ENCODE data around the gene SEC24D.

SEC24D gene

GRCh38 chr4:118746251-118746919, 89.5 kb downstream of the SEC24D start:
- no peak overlapping the region for H3K27ac Mint-ChIP-seq
- peaks cover 26% of the 10 kb centered on the region for H3K36me3 Mint-ChIP-seq (ENCODE audit: low read depth)
- no peaks in the 10 kb centered on the region for H3K9me3 Mint-ChIP-seq
- H3K27me3 Mint-ChIP-seq, result no peaks in the 10 kb centered on the region
- H3K4me1 Mint-ChIP-seq (ENCODE audit: low read depth), result no peaks in the 10 kb centered on the region
- H3K4me3 Mint-ChIP-seq, result no peak overlapping the region

- Mint-ChIP-seq H3K9me3 (no peaks in the 10 kb centered on the region), H3K27me3 (no peaks in the 10 kb centered on the region), H3K4me1 (ENCODE audit: low read depth) (no peaks in the 10 kb centered on the region), H3K36me3 (ENCODE audit: low read depth) (peaks cover 27% of the 10 kb centered on the region), H3K4me3 (no peak overlapping the region), H3K27ac (no peak overlapping the region)
Measured at GRCh38 chr4:118745357-118745756, 90.6 kb downstream of the SEC24D start.

DNA sequence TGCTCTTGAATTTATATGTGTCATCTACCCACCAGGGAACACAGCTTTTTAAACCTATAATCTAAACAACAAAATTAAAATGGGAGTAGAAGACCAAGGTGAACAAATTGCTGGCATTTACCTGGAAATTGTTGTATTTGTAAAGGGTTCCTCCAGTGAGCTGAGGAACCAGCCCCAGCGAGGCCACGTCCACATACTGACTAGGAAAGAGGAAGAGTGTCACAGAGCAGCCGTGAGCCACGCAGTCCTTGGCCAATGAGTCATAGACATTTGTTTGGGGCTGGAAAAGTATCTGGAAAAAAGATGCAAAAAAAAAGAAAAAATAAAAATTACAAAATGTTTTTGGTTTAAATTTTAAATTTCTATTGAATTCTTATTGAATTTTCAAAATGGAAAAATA, 92.1 kb downstream of the SEC24D start:
- Mint-ChIP-seq H3K4me1 (ENCODE audit: low read depth) (no peaks in the 10 kb centered on the region), H3K9me3 (no peaks in the 10 kb centered on the region), H3K36me3 (ENCODE audit: low read depth) (peaks cover 37% of the 10 kb centered on the region), H3K4me3 (no peak overlapping the region), H3K27ac (no peak overlapping the region), H3K27me3 (no peaks in the 10 kb centered on the region)

GRCh38 chr4:118742050-118742449, 93.9 kb downstream of the SEC24D start:
- peaks cover 51% of the 10 kb centered on the region for H3K36me3 Mint-ChIP-seq (ENCODE audit: low read depth)
- no peaks in the 10 kb centered on the region for H3K9me3 Mint-ChIP-seq
- no peak overlapping the region for H3K4me3 Mint-ChIP-seq
- no peak overlapping the region for H3K27ac Mint-ChIP-seq
- H3K4me1 Mint-ChIP-seq (ENCODE audit: low read depth), result no peaks in the 10 kb centered on the region
- no peaks in the 10 kb centered on the region for H3K27me3 Mint-ChIP-seq

- Mint-ChIP-seq H3K4me1 (ENCODE audit: low read depth) (no peaks in the 10 kb centered on the region), H3K36me3 (ENCODE audit: low read depth) (peaks cover 54% of the 10 kb centered on the region)
Measured at GRCh38 chr4:118741301-118741855, 94.5 kb downstream of the SEC24D start.

DNA sequence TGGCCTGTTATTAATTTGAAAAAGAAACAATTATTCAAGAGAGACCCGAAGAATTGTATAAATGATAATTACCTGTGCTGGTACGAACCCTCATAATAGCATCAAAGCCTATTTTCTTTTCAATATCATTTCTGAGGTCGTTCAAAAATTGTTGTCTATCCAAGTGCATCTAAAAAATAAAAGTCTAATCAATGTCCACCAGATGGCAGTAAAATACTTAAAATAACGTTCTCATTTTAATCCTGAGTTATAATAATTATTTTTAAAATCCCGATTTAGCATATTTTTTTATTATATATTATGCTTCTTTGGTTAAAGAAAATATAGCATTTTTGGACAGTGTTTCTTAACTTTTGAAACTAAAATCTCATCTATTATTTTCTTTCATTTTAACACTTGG, 95.1 kb downstream of the SEC24D start:
- no peaks in the 10 kb centered on the region for H3K9me3 Mint-ChIP-seq
- H3K27ac Mint-ChIP-seq, result no peak overlapping the region
- H3K36me3 Mint-ChIP-seq (ENCODE audit: low read depth), result peaks cover 54% of the 10 kb centered on the region
- no peaks in the 10 kb centered on the region for H3K27me3 Mint-ChIP-seq
- no peak overlapping the region for H3K4me3 Mint-ChIP-seq
- H3K4me1 Mint-ChIP-seq (ENCODE audit: low read depth), result no peaks in the 10 kb centered on the region

More at GRCh38 chr4:118741301-118741855, 94.5 kb downstream of the SEC24D start:
- no peaks in the 10 kb centered on the region for H3K27me3 Mint-ChIP-seq
- H3K4me3 Mint-ChIP-seq, result no peak overlapping the region
- H3K27ac Mint-ChIP-seq, result no peak overlapping the region
- no peaks in the 10 kb centered on the region for H3K9me3 Mint-ChIP-seq

- Mint-ChIP-seq H3K36me3 (ENCODE audit: low read depth) (peaks cover 52% of the 10 kb centered on the region), H3K4me1 (ENCODE audit: low read depth) (no peaks in the 10 kb centered on the region), H3K27ac (no peak overlapping the region), H3K27me3 (no peaks in the 10 kb centered on the region), H3K9me3 (no peaks in the 10 kb centered on the region), H3K4me3 (no peak overlapping the region)
Measured at GRCh38 chr4:118739022-118739713, 96.8 kb downstream of the SEC24D start.

- Mint-ChIP-seq H3K4me3 (no peak overlapping the region), H3K4me1 (ENCODE audit: low read depth) (no peaks in the 10 kb centered on the region), H3K27ac (no peak overlapping the region), H3K27me3 (no peaks in the 10 kb centered on the region), H3K36me3 (ENCODE audit: low read depth) (peaks cover 50% of the 10 kb centered on the region), H3K9me3 (no peaks in the 10 kb centered on the region)
Measured at GRCh38 chr4:118738090-118738489, 97.8 kb downstream of the SEC24D start.

- no peaks in the 10 kb centered on the region for H3K27me3 Mint-ChIP-seq
- peaks cover 50% of the 10 kb centered on the region for H3K36me3 Mint-ChIP-seq (ENCODE audit: low read depth)
- H3K4me3 Mint-ChIP-seq, result no peak overlapping the region
- H3K9me3 Mint-ChIP-seq, result no peaks in the 10 kb centered on the region
- H3K4me1 Mint-ChIP-seq (ENCODE audit: low read depth), result no peaks in the 10 kb centered on the region
- H3K27ac Mint-ChIP-seq, result no peak overlapping the region
Measured at GRCh38 chr4:118736900-118737299, 99.0 kb downstream of the SEC24D start.

- Mint-ChIP-seq H3K4me1 (ENCODE audit: low read depth) (peaks cover 8% of the 10 kb centered on the region), H3K4me3 (no peak overlapping the region), H3K36me3 (ENCODE audit: low read depth) (peaks cover 61% of the 10 kb centered on the region), H3K9me3 (no peaks in the 10 kb centered on the region), H3K27me3 (no peaks in the 10 kb centered on the region), H3K27ac (no peak overlapping the region)
Measured at GRCh38 chr4:118734491-118735205, 101.3 kb downstream of the SEC24D start.

- peaks cover 65% of the 10 kb centered on the region for H3K36me3 Mint-ChIP-seq (ENCODE audit: low read depth)
- peaks cover 10% of the 10 kb centered on the region for H3K4me1 Mint-ChIP-seq (ENCODE audit: low read depth)
- no peaks in the 10 kb centered on the region for H3K27me3 Mint-ChIP-seq
- no peak overlapping the region for H3K27ac Mint-ChIP-seq
- H3K9me3 Mint-ChIP-seq, result no peaks in the 10 kb centered on the region
- no peak overlapping the region for H3K4me3 Mint-ChIP-seq
Measured at GRCh38 chr4:118732591-118733330, 103.2 kb downstream of the SEC24D start.

DNA sequence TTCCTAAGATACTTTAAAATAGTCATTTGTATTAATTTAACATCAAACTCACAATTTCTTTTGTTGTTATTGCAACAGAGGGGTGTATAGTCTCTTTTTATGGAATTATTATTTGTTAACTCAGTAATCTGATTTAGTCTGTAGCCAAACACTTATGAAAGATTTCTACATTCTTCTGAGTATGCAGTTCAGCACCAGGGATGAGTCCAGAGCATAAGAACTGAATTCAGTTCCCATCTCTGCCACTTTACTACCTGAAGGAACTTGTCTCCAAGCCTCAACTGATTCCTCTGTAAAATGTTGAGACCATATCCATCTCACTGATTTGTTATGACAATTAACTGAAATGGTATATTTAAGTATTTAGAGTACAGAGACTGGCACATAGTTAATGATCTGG, 105.2 kb downstream of the SEC24D start:
- no peaks in the 10 kb centered on the region for H3K9me3 Mint-ChIP-seq
- peaks cover 75% of the 10 kb centered on the region for H3K36me3 Mint-ChIP-seq (ENCODE audit: low read depth)
- H3K4me1 Mint-ChIP-seq (ENCODE audit: low read depth), result peaks cover 10% of the 10 kb centered on the region
- no peak overlapping the region for H3K27ac Mint-ChIP-seq
- no peak overlapping the region for H3K4me3 Mint-ChIP-seq
- no peaks in the 10 kb centered on the region for H3K27me3 Mint-ChIP-seq

GRCh38 chr4:118729287-118730286, 106.3 kb downstream of the SEC24D start:
- Mint-ChIP-seq H3K9me3 (no peaks in the 10 kb centered on the region), H3K36me3 (ENCODE audit: low read depth) (peaks cover 73% of the 10 kb centered on the region), H3K27ac (no peak overlapping the region), H3K4me1 (ENCODE audit: low read depth) (peaks cover 10% of the 10 kb centered on the region), H3K27me3 (no peaks in the 10 kb centered on the region), H3K4me3 (no peak overlapping the region)

DNA sequence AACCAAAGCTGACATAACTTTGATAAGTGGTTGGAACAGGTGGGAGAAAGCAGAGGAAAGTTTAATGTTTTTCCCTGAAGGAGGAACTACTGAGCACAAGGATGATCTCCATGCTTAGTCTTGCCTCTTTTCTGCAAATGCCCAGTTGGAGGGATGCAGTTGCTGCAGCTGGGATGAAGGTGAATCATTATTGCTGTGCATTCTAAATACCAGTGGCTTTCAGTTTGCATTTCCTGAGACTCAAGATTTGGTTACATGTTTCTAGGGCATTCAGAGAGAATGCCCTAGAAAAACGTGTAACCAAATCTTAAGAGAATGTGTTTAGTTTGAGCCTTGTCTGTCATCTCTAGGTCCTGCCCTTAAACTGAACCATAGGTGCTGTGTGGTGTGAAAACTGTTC, 108.6 kb downstream of the SEC24D start:
- Mint-ChIP-seq H3K4me3 (no peak overlapping the region), H3K9me3 (no peaks in the 10 kb centered on the region), H3K27me3 (no peaks in the 10 kb centered on the region), H3K27ac (no peak overlapping the region), H3K4me1 (ENCODE audit: low read depth) (peaks cover 10% of the 10 kb centered on the region), H3K36me3 (ENCODE audit: low read depth) (peaks cover 74% of the 10 kb centered on the region)
